Immature natural killer cell (primary cell): ENCODE data around the gene S100A2. TPM values are rescaled to one million over a fixed set of nuclear protein-coding genes. Genes with fewer than 3 reads are reported as not detected.

Experiments used
- DNase-seq, 3 donors: peaks; one replicate each; pipeline ENCODE4 v3.0.0; 2022; ENCODE audit warnings: mixed read lengths in 1 of 3
- H3K27ac Mint-ChIP-seq, 6 donors: one replicate each; pipeline ENCODE4 v1.8.0; 2020; ENCODE audit warnings: mixed read lengths in 6 of 6, mild to moderate bottlenecking in 5 of 6, inconsistent platforms in 4 of 6, moderate library complexity in 3 of 6
- H3K27me3 Mint-ChIP-seq, 3 donors: one replicate each; pipeline ENCODE4 v1.8.0; 2020 to 2021; ENCODE audit warnings: low read depth in 3 of 3, mild to moderate bottlenecking in 3 of 3, mixed read lengths in 3 of 3, moderate library complexity in 3 of 3, inconsistent platforms in 1 of 3
- H3K36me3 Mint-ChIP-seq, 3 donors: one replicate each; pipeline ENCODE4 v1.8.0; 2020; ENCODE audit warnings: mixed read lengths in 3 of 3, inconsistent platforms in 2 of 3, mild to moderate bottlenecking in 2 of 3
- H3K4me1 Mint-ChIP-seq, 2 donors: one replicate each; pipeline ENCODE4 v1.8.0; 2020; ENCODE audit warnings: inconsistent platforms in 2 of 2, mild to moderate bottlenecking in 2 of 2, mixed read lengths in 2 of 2, moderate library complexity in 1 of 2
- H3K4me3 Mint-ChIP-seq, 5 donors: one replicate each; pipeline ENCODE4 v1.8.0; 2020; ENCODE audit warnings: mild to moderate bottlenecking in 5 of 5, mixed read lengths in 5 of 5, inconsistent platforms in 3 of 5, moderate library complexity in 3 of 5
- H3K9me3 Mint-ChIP-seq, 6 donors: one replicate each; pipeline ENCODE4 v1.8.0; 2020; ENCODE audit warnings: mild to moderate bottlenecking in 6 of 6, mixed read lengths in 6 of 6, inconsistent platforms in 4 of 6, moderate library complexity in 3 of 6
- polyA plus RNA-seq, 3 donors: library from polyadenylated mRNA; unstranded; fragments of 300-500 nt; fragmentation: Illumina TruSeq; gene quantifications; one replicate each; pipeline ENCODE4 v1.2.3, GENCODE V29; 2021

Gene S100A2
- under 1 TPM in 1 of 3 donors, not detected in 2; 0.83 TPM for polyA plus RNA-seq

DNA sequence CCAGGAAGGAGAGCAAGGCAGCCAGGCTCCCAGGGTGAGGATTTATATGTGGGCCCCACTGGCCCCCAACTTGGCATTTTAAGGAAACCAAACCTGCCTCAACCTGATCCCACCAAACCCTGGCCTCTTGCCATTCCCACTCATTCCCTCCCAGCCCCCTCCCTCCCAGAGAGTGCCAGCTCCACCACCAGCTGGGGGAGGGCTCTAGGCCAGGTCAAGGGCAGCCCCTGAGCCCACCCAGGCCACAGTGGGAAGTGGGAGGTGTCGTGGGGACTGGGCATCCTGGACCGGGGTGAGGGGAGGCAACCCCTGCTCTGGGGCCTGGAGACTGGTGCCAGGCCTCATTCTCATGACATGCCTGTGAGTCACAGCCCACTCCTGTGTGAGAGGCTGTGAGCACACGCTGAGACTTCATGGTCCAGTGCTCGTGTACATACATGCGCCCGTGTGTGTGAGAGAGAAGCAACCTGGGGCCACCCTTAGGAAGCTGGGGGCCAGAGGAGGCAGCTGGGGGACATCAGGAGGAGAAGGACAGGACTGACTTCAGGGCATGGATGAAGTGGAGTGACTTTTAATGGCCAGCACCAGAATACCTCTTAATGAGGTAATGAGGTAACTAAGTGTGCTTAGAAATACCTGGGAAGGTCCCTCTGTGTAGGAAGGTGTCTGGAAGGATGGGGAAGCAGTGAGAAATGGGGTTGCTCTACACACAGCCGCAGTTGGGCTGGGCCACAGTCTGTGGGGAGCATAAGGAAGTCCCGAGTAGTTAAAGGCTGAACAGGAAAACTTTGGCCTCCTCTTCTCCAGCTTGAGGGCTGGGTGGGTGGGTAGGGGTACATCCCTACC lies at the start of gene S100A2:
Gene S100A2 (minus strand): TSS at position 316 of the 846 bp plus-strand sequence. CDS start 1,967 bp downstream, outside the sequence.
- H3K27ac Mint-ChIP-seq = peak within 1 kb of the TSS; percentile 83 to 97 (median 93)
- peak in 1 of 3 donors; percentile 6 for DNase-seq
- H3K36me3 Mint-ChIP-seq = no peaks in the 10 kb centered on the region
- no peaks in the 10 kb centered on the region for H3K9me3 Mint-ChIP-seq
- peaks cover 27 to 33% of the 10 kb centered on the region in 2 donors for H3K4me1 Mint-ChIP-seq
- peaks cover 0 to 2% (median 2%) of the 10 kb centered on the region in 3 donors for H3K27me3 Mint-ChIP-seq
- peak within 1 kb of the TSS; percentile 4 to 84 (median 49) for H3K4me3 Mint-ChIP-seq

DNA sequence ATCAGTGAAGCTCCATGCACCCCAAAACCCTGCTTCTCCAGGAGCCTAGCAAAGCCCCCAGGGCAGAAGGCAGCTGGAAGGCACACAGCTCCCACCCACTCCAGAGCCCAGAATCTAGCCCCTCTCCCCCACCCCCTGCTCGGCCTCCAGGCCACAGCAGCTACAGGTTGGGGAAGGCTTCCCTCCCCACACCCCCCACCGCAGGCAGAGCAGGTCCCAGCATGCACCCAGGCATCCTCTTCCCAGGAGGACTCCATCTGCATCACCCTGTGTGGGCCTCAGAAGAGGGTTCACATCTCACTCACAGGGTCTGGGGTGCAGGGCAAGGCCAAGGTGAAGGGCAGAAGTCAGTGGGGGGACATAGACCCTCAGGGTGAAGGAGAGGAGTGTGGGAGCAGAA lies 49.8 kb upstream of the S100A2 start:
- H3K27me3 Mint-ChIP-seq = peaks cover 0 to 6% (median 2%) of the 10 kb centered on the region in 3 donors
- no peak overlapping the region for H3K4me3 Mint-ChIP-seq
- peaks cover 0 to 3% of the 10 kb centered on the region in 2 donors for H3K4me1 Mint-ChIP-seq
- H3K36me3 Mint-ChIP-seq = no peaks in the 10 kb centered on the region
- no peak overlapping the region for H3K27ac Mint-ChIP-seq
- H3K9me3 Mint-ChIP-seq = no peaks in the 10 kb centered on the region
- no peak for DNase-seq

DNA sequence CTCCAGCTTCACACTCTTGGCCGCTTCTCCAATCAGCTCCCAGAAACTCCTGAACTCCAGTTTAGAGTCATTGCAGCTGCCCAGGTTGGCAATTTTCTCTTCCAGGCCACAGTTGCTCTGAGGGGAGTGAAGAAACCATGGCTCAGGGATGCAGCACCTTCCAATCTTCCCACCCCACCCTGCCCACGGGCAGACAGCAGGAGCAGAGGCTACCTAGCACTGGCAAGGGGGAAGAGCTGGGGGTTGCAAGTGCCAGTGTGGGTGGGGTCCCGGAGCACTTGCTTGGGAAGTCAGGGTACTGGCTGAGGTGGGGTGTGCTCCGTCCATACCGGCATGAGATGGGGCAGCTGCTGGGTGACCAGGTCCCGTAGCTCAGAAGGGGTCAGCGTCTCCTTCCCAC lies 49.3 kb upstream of the S100A2 start:
- Mint-ChIP-seq H3K27me3 (peaks cover 0 to 5% (median 4%) of the 10 kb centered on the region in 3 donors), H3K4me1 (peaks cover 0 to 3% of the 10 kb centered on the region in 2 donors), H3K9me3 (no peaks in the 10 kb centered on the region), H3K36me3 (no peaks in the 10 kb centered on the region), H3K4me3 (no peak overlapping the region), H3K27ac (no peak overlapping the region)
- DNase-seq = no peak

DNA sequence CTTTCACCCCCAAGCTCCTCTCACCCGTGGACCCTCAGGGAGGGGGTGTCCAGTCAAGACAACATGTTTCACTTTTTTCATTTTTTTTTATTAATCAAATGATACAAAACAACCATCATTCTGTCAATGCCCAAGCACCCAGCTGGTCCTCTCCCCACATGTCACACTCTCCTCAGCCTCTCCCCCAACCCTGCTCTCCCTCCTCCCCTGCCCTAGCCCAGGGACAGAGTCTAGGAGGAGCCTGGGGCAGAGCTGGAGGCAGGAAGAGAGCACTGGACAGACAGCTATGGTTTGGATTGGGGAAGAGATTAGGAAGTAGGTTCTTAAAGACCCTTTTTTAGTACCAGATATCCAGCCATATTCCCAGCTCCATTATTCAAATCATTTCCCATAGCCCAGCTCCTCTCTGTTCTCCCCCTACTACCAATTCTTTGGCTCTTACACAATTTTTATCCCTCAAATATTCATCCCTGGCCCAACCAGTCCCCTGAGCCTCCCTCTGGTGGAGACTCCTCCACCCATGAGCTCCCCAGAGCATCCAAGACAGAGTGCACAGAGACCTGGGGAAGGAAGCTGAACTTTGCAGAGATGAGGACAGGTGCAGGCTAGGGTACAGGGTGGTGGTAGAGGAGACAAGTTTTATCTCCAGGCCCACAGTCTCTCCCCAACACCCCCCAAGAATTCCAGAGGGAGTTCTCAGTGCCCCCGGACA lies 48.7 kb upstream of the S100A2 start:
- Mint-ChIP-seq H3K4me3 (no peak overlapping the region), H3K27ac (no peak overlapping the region)

DNA sequence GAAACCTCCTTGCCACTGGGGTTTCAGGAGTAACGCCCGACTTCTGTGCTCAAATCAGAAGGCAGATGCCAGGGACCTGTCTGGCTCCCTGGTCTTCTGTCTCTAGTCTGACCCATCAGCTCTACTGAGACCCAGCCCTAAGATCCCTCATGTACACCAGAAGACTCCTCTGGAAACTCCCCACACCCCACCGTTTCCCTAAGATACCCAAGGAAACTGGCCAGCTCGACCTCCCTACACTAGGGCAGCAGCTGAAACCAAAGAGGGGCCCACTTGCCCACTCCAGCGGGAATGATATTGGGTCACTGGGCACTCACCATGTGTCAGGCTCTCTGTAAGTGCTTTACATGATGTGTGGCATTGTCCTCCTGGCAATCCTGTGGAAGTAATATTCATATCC lies 47.8 kb upstream of the S100A2 start:
- peaks cover 0 to 5% (median 4%) of the 10 kb centered on the region in 3 donors for H3K27me3 Mint-ChIP-seq
- no peak overlapping the region for H3K27ac Mint-ChIP-seq
- H3K4me3 Mint-ChIP-seq = no peak overlapping the region
- DNase-seq = no peak
- H3K4me1 Mint-ChIP-seq = peaks cover 0 to 3% of the 10 kb centered on the region in 2 donors
- H3K36me3 Mint-ChIP-seq = no peaks in the 10 kb centered on the region
- no peaks in the 10 kb centered on the region for H3K9me3 Mint-ChIP-seq

More for the DNA sequence above, 48.7 kb upstream of the S100A2 start:
- Mint-ChIP-seq H3K4me1 (peaks cover 0 to 3% of the 10 kb centered on the region in 2 donors), H3K36me3 (no peaks in the 10 kb centered on the region), H3K27me3 (peaks cover 0 to 5% (median 4%) of the 10 kb centered on the region in 3 donors), H3K9me3 (no peaks in the 10 kb centered on the region)
- DNase-seq = no peak

DNA sequence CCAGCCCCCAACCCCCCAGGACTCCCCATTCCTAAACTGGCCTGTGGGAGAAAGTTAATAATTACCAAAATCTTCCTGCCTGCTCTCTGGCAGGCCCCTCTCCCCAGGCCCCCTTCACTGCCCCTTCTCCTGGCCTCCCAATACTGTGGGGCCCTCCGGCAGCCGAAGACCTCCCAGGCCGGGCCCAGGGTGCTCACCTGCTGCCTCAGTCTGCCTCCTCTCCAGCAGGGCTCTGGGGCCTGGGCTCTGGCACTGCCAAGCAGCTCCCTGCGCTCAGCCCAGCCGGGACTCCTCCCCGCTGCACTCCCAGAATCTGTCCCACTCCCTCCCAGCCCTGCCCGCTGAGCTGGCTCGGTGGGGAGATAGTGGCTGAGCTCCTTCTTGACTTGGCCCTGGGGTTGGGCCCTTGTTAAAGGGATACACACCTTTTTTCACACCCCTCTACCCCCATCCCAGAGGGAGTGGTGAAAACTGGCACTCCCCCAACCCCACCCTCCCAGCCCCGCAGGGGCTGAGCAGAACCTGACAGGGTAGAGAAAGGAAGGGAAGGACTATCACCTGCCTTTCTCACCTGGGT lies 47.2 kb upstream of the S100A2 start, which contains the start of gene S100A16:
Gene S100A16 (minus strand): TSS at position 383 of the 577 bp plus-strand sequence. CDS start 4,986 bp downstream, outside the sequence.
- Mint-ChIP-seq H3K27me3 (peaks cover 0 to 5% (median 4%) of the 10 kb centered on the region in 3 donors), H3K36me3 (no peaks in the 10 kb centered on the region), H3K9me3 (no peaks in the 10 kb centered on the region), H3K27ac (no peak within 1 kb of the TSS), H3K4me3 (no peak within 1 kb of the TSS), H3K4me1 (peaks cover 0 to 3% of the 10 kb centered on the region in 2 donors)
- DNase-seq = no peak

DNA sequence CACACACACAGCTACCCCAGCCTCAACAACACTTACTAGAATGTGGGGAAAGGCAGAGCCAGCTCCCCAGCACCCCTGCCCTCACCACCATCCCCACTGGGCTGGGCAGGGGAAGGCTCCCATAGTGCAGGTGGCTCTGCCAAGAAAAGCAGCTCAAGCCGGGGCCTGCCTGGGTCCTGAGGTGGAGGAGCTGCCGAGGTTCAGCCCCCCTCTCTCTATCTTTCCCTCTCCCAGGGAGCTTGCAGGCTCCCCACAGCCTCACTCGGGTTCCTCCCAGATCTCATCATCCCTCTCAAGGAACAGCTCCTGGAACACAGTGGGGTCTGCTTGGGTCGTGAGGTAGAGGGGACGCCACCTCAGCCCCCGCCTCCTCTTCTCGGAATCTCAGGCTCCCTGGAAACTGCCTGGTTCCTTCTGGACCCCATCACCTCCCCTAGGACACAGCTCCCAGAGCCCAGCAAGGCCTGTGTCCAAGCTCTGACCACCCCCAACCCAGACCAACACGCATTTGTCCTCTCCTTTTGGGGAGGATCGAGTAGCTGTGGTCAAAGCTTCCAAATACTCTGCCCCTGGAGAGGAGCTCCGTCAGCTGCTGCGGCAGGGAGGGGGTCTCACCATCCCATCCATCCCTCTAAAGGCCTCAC lies 46.6 kb upstream of the S100A2 start:
- Mint-ChIP-seq H3K27me3 (peaks cover 0 to 5% (median 4%) of the 10 kb centered on the region in 3 donors), H3K4me3 (no peak overlapping the region), H3K36me3 (no peaks in the 10 kb centered on the region), H3K4me1 (no peaks in the 10 kb centered on the region), H3K27ac (no peak overlapping the region), H3K9me3 (no peaks in the 10 kb centered on the region)
- no peak for DNase-seq

DNA sequence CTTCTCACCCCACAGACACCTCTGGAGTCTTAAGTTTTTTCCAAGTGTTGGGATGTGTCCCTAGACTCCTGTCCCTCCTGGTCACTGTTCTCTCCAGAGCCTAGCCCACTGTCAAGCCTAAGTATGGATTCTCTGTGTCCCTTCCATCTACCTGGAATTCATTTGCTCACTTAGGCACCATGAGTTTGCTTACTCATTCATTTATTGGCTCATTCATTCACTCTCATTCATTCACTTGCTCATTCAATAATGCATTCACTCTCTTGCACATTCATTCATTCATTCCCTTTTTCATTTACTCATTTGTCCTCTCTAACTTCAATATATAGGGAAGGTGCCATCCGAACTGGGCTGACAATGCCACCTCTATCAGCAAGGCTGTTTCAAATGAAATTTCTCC lies 45.7 kb upstream of the S100A2 start:
- no peaks in the 10 kb centered on the region for H3K9me3 Mint-ChIP-seq
- H3K27ac Mint-ChIP-seq = no peak overlapping the region
- no peaks in the 10 kb centered on the region for H3K36me3 Mint-ChIP-seq
- no peaks in the 10 kb centered on the region for H3K4me1 Mint-ChIP-seq
- H3K27me3 Mint-ChIP-seq = peaks cover 0 to 5% (median 4%) of the 10 kb centered on the region in 3 donors
- DNase-seq = no peak
- H3K4me3 Mint-ChIP-seq = no peak overlapping the region

DNA sequence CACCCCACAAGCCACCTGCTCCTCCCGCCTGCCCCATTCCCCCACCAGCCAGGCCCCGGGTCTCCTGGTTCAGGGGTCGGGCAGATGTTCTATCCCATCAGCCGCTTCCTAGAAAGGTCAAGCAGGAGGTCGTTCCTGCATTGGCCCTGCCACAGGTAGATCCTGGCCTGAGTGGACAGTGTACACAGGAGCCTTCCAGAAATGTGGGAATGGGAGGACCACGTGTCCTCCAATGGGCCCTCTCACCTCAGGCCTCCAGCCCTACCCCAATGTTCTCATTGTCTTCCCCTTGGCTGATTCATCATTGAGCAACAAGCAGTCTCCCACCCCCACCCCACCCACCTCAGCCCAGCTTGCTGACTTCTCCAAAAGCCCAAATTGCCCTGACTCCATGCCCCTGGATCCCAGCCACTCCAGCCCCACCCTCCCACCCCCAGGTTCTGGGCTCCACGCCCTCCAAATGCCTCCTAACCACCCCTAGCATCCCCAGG lies 45.2 kb upstream of the S100A2 start:
- no peak overlapping the region for H3K4me3 Mint-ChIP-seq
- H3K4me1 Mint-ChIP-seq = no peaks in the 10 kb centered on the region
- no peak overlapping the region for H3K27ac Mint-ChIP-seq
- H3K27me3 Mint-ChIP-seq = peaks cover 0 to 5% (median 4%) of the 10 kb centered on the region in 3 donors
- no peaks in the 10 kb centered on the region for H3K36me3 Mint-ChIP-seq
- H3K9me3 Mint-ChIP-seq = no peaks in the 10 kb centered on the region
- no peak for DNase-seq

DNA sequence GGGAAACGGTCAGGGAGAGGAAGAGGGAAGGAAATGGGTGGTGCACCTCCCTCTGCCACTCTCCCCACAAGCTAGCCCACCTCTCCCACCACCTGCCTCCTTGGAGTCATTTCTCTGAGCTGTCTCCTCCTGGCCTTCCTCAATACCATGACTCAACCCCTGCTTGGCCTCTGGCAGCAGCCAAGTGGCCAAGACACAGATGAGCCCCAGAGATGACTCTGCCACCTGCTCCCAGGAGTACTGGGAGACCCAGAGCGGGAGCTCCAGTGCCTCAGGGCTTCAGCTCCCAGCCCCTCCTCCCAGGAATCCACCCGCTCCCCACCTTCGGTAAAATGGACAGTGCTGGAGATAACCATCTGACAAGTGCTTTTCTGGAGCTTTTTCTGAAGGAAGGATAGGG lies 44.7 kb upstream of the S100A2 start:
- no peak for DNase-seq
- H3K4me3 Mint-ChIP-seq = no peak overlapping the region
- H3K4me1 Mint-ChIP-seq = no peaks in the 10 kb centered on the region
- peaks cover 0 to 5% (median 4%) of the 10 kb centered on the region in 3 donors for H3K27me3 Mint-ChIP-seq
- no peaks in the 10 kb centered on the region for H3K36me3 Mint-ChIP-seq
- no peaks in the 10 kb centered on the region for H3K9me3 Mint-ChIP-seq
- no peak overlapping the region for H3K27ac Mint-ChIP-seq

DNA sequence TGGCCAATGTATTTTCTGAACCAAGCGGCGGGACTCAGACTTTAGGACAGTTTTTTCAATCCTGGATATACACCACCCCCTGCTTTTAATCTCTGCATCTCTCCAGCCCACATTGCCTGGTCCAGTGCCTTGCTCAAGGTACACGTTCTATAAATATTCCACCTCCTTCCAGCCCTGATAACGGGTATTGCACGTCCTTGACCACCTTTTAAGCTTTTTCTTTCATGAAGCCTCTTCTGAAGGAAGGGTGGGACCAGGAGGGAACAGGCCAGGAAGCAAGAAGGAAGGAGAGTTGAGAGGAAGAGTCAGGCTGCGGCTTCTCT lies 43.9 kb upstream of the S100A2 start:
- Mint-ChIP-seq H3K9me3 (no peaks in the 10 kb centered on the region), H3K4me3 (no peak overlapping the region), H3K27ac (no peak overlapping the region), H3K36me3 (no peaks in the 10 kb centered on the region), H3K27me3 (peaks cover 0 to 5% (median 4%) of the 10 kb centered on the region in 3 donors), H3K4me1 (no peaks in the 10 kb centered on the region)
- no peak for DNase-seq

DNA sequence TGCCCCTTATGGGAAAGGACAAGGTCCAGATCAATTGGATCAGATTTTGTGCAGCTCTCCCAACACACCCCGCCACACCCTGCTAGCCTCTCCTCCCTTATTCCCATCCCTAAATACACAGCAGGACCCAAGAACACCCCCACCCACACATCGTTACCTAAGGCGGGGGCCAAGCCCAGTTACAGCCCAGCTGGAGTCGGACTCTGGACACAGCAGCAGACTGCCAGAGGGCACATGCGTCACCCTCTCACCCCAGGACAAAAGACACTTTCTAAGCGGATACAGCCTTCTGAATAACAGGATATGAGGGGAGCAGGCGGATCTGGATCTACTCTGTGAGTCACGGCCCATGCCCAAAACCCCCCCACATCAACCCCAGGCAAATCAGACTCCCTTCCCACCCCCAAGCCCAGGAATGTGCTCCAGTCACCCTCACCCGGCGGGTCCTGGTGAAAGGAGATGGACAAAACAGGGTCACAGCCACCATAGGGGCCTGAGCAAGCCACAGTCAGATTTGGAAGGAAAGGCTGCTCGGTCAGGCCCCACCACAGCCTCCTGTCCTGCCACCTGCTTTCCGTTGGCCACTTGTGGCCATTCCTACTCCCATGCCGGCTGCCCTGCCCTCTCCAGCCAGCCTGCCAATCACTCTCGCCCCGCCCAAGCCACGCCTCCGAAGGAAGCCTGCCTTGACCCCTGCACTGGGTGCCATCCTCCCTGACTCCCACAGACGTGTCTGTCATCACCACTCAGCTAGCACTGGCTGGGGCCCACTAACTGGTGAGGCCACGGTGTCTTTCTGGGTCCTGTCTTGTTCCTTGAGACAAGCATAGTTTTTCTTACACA lies 43.3 kb upstream of the S100A2 start:
- no peak for DNase-seq
- Mint-ChIP-seq H3K36me3 (no peaks in the 10 kb centered on the region), H3K27me3 (peaks cover 0 to 2% (median 1%) of the 10 kb centered on the region in 3 donors), H3K4me3 (no peak overlapping the region), H3K9me3 (no peaks in the 10 kb centered on the region), H3K27ac (no peak overlapping the region), H3K4me1 (no peaks in the 10 kb centered on the region)
